Activated naive CD4-positive, alpha-beta T cell treated with anti-CD3 and anti-CD28 coated beads, Interleukin-2, amount 50 U/mL, for 24 hours (primary cell): ENCODE results near the gene BTRC.

ENCODE experiments used
- H3K27ac Mint-ChIP-seq: one replicate; pipeline ENCODE4 v1.8.0; 2021; ENCODE audit warnings: mild to moderate bottlenecking, mixed read lengths
- H3K27me3 Mint-ChIP-seq: one replicate; pipeline ENCODE4 v1.8.0; 2021; ENCODE audit warnings: mixed read lengths
- H3K36me3 Mint-ChIP-seq: one replicate; pipeline ENCODE4 v1.8.0; 2021; ENCODE audit warnings: mixed read lengths
- H3K4me1 Mint-ChIP-seq: one replicate; pipeline ENCODE4 v1.8.0; 2021; ENCODE audit warnings: mixed read lengths
- H3K4me3 Mint-ChIP-seq: one replicate; pipeline ENCODE4 v1.8.0; 2021; ENCODE audit warnings: mild to moderate bottlenecking, mixed read lengths
- H3K9me3 Mint-ChIP-seq: one replicate; pipeline ENCODE4 v1.8.0; 2021; ENCODE audit warnings: mixed read lengths

The BTRC gene

GRCh38 chr10:101464082-101464481 is 110.1 kb downstream of the BTRC start:
- Mint-ChIP-seq H3K4me3 (no peak overlapping the region), H3K27me3 (no peaks in the 10 kb centered on the region), H3K27ac (no peak overlapping the region), H3K36me3 (no peaks in the 10 kb centered on the region), H3K4me1 (peaks cover 9% of the 10 kb centered on the region), H3K9me3 (no peaks in the 10 kb centered on the region)

- peaks cover 9% of the 10 kb centered on the region for H3K4me1 Mint-ChIP-seq
- no peaks in the 10 kb centered on the region for H3K36me3 Mint-ChIP-seq
- no peak overlapping the region for H3K27ac Mint-ChIP-seq
- no peaks in the 10 kb centered on the region for H3K9me3 Mint-ChIP-seq
- H3K4me3 Mint-ChIP-seq, result no peak overlapping the region
- H3K27me3 Mint-ChIP-seq, result no peaks in the 10 kb centered on the region
Observed at GRCh38 chr10:101464599-101464998, 110.6 kb downstream of the BTRC start.

- Mint-ChIP-seq H3K27me3 (no peaks in the 10 kb centered on the region), H3K27ac (no peak overlapping the region), H3K4me1 (peaks cover 9% of the 10 kb centered on the region), H3K9me3 (no peaks in the 10 kb centered on the region), H3K36me3 (peaks cover 2% of the 10 kb centered on the region), H3K4me3 (no peak overlapping the region)
Observed at GRCh38 chr10:101466016-101466912, 112.3 kb downstream of the BTRC start.

DNA sequence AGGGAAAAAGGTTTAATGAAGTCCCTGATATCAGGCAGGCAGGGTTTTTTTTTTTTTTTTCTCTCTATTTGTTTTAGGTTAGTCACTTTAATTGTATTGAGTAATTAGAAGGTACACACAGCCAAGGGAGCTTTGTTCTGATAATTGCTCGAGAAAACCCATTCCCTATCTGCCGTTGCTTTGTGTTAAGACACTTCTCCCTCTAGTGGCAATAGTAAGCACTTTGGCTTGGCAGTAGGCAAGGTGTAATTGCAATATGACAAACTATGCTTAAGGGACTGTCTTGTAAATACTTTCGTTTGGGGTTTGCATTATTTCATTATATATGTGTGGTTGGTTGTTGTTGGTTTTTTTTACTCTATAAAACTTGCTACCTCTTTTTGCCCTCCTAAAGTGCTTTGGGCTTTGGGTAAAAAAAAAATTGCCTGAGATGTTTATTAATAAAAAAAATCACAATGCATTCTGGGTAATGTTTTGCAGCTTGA is 113.4 kb downstream of the BTRC start:
- peaks cover 2% of the 10 kb centered on the region for H3K36me3 Mint-ChIP-seq
- H3K4me1 Mint-ChIP-seq, result peaks cover 9% of the 10 kb centered on the region
- H3K9me3 Mint-ChIP-seq, result no peaks in the 10 kb centered on the region
- H3K27ac Mint-ChIP-seq, result no peak overlapping the region
- no peak overlapping the region for H3K4me3 Mint-ChIP-seq
- H3K27me3 Mint-ChIP-seq, result no peaks in the 10 kb centered on the region

- Mint-ChIP-seq H3K9me3 (no peaks in the 10 kb centered on the region), H3K4me3 (no peak overlapping the region)
Observed at GRCh38 chr10:101468159-101468558, 114.2 kb downstream of the BTRC start.

GRCh38 chr10:101476383-101476782 is 122.4 kb downstream of the BTRC start:
- H3K27ac Mint-ChIP-seq, result no peak overlapping the region
- H3K36me3 Mint-ChIP-seq, result peaks cover 15% of the 10 kb centered on the region
- no peaks in the 10 kb centered on the region for H3K27me3 Mint-ChIP-seq
- H3K4me1 Mint-ChIP-seq, result peaks cover 8% of the 10 kb centered on the region
- H3K4me3 Mint-ChIP-seq, result no peak overlapping the region
- no peaks in the 10 kb centered on the region for H3K9me3 Mint-ChIP-seq

More at GRCh38 chr10:101468159-101468558, 114.2 kb downstream of the BTRC start:
- Mint-ChIP-seq H3K27me3 (no peaks in the 10 kb centered on the region), H3K4me1 (peaks cover 9% of the 10 kb centered on the region), H3K36me3 (peaks cover 5% of the 10 kb centered on the region), H3K27ac (no peak overlapping the region)

- peaks cover 7% of the 10 kb centered on the region for H3K4me1 Mint-ChIP-seq
- no peak overlapping the region for H3K27ac Mint-ChIP-seq
- H3K27me3 Mint-ChIP-seq, result no peaks in the 10 kb centered on the region
- H3K36me3 Mint-ChIP-seq, result peaks cover 15% of the 10 kb centered on the region
- no peak overlapping the region for H3K4me3 Mint-ChIP-seq
- H3K9me3 Mint-ChIP-seq, result no peaks in the 10 kb centered on the region
Observed at GRCh38 chr10:101478956-101479355, 125.0 kb downstream of the BTRC start.

DNA sequence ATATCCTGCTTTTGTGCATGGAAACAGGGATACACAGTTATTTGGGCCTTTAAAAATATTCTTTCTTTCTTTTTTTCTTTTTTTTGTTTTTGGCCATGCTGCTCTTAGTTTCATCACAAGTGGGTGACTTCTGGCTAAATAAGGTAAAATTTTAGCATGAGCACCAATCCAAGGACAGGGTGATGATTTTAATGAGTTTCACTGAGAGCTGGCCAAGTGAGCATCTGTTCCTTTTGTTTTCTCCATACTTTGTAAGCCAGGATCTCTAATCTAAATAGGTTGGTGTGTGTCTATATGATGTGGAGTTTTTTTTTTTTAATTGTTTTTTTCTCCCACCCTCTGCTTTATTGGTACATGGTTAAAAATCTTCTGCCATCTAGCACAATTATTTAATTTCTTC is 127.3 kb downstream of the BTRC start:
- H3K4me1 Mint-ChIP-seq, result peaks cover 11% of the 10 kb centered on the region
- peaks cover 12% of the 10 kb centered on the region for H3K36me3 Mint-ChIP-seq
- no peak overlapping the region for H3K4me3 Mint-ChIP-seq
- H3K27me3 Mint-ChIP-seq, result no peaks in the 10 kb centered on the region
- H3K9me3 Mint-ChIP-seq, result no peaks in the 10 kb centered on the region
- no peak overlapping the region for H3K27ac Mint-ChIP-seq

GRCh38 chr10:101482568-101482967 is 128.6 kb downstream of the BTRC start:
- H3K27ac Mint-ChIP-seq, result no peak overlapping the region
- no peaks in the 10 kb centered on the region for H3K27me3 Mint-ChIP-seq
- no peak overlapping the region for H3K4me3 Mint-ChIP-seq
- H3K36me3 Mint-ChIP-seq, result peaks cover 12% of the 10 kb centered on the region
- H3K9me3 Mint-ChIP-seq, result no peaks in the 10 kb centered on the region
- H3K4me1 Mint-ChIP-seq, result peaks cover 12% of the 10 kb centered on the region

DNA sequence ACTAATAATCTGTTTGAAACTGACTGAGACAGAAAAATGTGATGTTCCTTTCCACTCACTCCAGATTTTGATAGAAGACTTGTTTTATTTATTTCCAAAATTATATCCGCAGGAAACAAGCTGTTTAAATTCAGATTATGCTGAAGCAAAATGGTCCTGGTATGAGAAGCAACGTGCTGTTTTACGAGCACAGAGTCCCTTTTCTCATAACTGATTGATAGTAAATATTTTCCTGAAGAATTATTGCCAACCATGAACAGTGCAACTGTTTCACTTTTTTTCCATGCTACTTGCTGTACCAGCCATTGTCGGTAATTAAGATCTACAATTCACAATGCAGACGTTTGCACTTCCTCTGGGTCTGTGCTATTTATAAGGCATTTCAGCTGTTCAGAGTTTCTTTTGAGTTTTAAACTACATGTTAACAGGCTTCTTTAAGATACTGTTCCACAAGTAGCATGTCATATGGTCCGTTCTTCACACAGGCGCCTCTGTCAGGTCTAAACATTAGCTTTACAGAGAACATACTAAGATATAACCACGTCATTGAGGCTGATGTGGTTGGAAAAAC is 130.3 kb downstream of the BTRC start:
- Mint-ChIP-seq H3K36me3 (peaks cover 9% of the 10 kb centered on the region), H3K4me1 (peaks cover 15% of the 10 kb centered on the region), H3K27me3 (no peaks in the 10 kb centered on the region), H3K4me3 (no peak overlapping the region), H3K9me3 (no peaks in the 10 kb centered on the region), H3K27ac (no peak overlapping the region)

DNA sequence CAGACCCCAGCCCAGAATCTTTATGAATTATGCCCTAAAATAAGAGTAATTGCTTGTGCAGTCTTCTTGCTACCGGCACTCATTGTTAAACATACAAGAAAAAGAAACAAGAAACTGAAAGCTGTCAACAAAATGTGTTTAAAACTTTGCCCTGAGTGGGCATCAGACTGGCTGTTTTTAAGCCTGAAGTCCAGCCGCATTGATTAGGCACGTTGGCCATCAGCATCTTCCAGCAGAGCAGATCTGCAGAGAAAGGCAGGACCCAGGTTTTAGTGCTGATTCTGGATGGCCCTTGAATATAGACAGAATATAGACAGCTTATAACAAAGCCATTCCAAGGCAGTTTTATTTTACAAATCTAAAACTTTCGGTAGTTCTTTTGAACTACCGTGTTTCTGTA is 131.2 kb downstream of the BTRC start:
- Mint-ChIP-seq H3K9me3 (no peaks in the 10 kb centered on the region), H3K4me3 (no peak overlapping the region), H3K36me3 (peaks cover 9% of the 10 kb centered on the region), H3K27me3 (no peaks in the 10 kb centered on the region), H3K27ac (no peak overlapping the region), H3K4me1 (peaks cover 17% of the 10 kb centered on the region)

DNA sequence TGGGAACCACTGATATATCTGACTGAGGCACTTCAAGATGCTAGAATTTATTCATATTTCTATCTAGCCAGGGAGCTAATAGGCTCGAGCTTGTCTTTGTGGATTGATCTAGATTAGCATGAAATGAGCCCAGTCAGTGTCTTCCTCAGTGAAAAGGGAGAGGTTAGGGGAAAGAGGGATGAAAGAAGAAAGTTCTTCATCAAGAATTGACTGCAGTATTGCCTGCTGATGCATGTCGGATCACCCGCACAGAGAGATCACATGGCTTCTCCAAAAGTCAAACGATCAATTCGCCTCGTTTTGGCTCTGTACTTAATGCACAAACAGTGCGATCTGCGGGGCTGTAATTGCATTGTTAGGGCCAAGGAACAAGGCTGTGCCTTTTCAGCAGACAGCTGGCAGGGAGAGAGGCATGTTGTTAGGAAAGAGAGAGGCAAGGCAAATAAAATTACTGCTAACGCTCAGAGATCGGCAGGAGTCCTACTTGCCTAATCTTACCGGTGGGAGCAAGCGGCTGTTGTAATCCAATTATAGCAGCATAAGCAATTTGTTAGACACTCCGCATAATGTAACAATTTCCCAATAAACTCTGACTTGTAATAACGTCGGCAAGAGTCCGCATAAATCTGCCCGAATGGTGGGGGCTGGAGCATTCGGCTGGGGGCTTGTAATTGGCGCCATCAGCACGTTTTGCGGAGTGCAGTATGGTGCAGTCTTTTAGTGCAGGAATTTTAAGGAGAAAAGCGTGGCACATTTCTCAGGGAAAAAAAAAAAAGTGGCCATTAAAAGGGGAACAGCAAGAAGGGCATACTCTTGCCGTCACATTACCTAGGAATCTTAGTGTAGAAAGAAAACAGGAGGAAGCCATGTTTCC is 132.0 kb downstream of the BTRC start:
- Mint-ChIP-seq H3K27ac (no peak overlapping the region), H3K4me3 (no peak overlapping the region), H3K27me3 (no peaks in the 10 kb centered on the region), H3K4me1 (peaks cover 21% of the 10 kb centered on the region), H3K36me3 (peaks cover 8% of the 10 kb centered on the region), H3K9me3 (no peaks in the 10 kb centered on the region)

GRCh38 chr10:101487399-101487798 is 133.4 kb downstream of the BTRC start:
- Mint-ChIP-seq H3K27me3 (no peaks in the 10 kb centered on the region), H3K36me3 (peaks cover 7% of the 10 kb centered on the region), H3K4me1 (peaks cover 21% of the 10 kb centered on the region), H3K9me3 (no peaks in the 10 kb centered on the region), H3K27ac (no peak overlapping the region), H3K4me3 (no peak overlapping the region)

- H3K27me3 Mint-ChIP-seq, result no peaks in the 10 kb centered on the region
- H3K27ac Mint-ChIP-seq, result no peak overlapping the region
- no peak overlapping the region for H3K4me3 Mint-ChIP-seq
- H3K9me3 Mint-ChIP-seq, result no peaks in the 10 kb centered on the region
- H3K36me3 Mint-ChIP-seq, result peaks cover 4% of the 10 kb centered on the region
- peaks cover 21% of the 10 kb centered on the region for H3K4me1 Mint-ChIP-seq
Observed at GRCh38 chr10:101489355-101489754, 135.4 kb downstream of the BTRC start.

DNA sequence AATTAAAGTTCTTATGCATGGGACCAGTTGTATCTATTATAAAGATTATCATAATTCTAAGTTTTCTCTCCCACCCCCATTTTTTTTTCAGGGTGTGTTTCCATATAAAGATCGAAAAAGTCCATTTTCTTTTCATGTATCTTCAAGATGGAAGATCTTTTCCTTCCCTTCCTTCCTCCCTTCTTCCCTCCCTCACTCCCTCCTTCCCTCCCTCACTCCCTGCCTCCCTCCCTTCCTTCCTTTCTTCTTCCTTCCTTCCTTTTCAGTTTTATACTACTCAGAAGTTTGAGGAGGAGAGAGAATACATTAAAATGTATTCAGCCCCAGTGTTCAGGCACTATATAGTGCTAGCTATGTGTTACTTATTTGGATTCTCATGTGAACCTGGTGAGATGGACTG is 136.1 kb downstream of the BTRC start:
- Mint-ChIP-seq H3K27ac (no peak overlapping the region), H3K4me1 (peaks cover 21% of the 10 kb centered on the region), H3K4me3 (no peak overlapping the region), H3K36me3 (peaks cover 4% of the 10 kb centered on the region), H3K9me3 (no peaks in the 10 kb centered on the region), H3K27me3 (no peaks in the 10 kb centered on the region)
